Effector memory CD4-positive, alpha-beta T cell (primary cell): Measurements from ENCODE around the gene TMEM232.

ENCODE experiments used
- DNase-seq, 3 donors: peaks; one replicate each; pipeline ENCODE4 v3.0.0-alpha.2; 2020
- H3K27ac ChIP-seq: 2 replicates; pipeline ENCODE4 v1.7.0; 2013; ENCODE audit warnings: mild to moderate bottlenecking, low read length, moderate library complexity; ENCODE audit not compliant: insufficient read depth, poor library complexity, severe bottlenecking
- H3K27me3 ChIP-seq: replicated peaks from 2 replicates; pipeline ENCODE4 v1.7.0; 2013; ENCODE audit warnings: mild to moderate bottlenecking, low read length; ENCODE audit not compliant: insufficient read depth, control insufficient read depth, poor library complexity, severe bottlenecking
- H3K36me3 ChIP-seq: 2 replicates; pipeline ENCODE4 v1.7.0; 2013; ENCODE audit warnings: mild to moderate bottlenecking, low read length, moderate library complexity; ENCODE audit not compliant: control insufficient read depth, insufficient read depth
- H3K4me1 ChIP-seq: 2 replicates; pipeline ENCODE4 v1.7.0; 2013; ENCODE audit warnings: low read length, mild to moderate bottlenecking; ENCODE audit not compliant: control insufficient read depth, insufficient read depth, poor library complexity, severe bottlenecking
- H3K4me3 ChIP-seq: 2 replicates; pipeline ENCODE4 v1.7.0; 2013; ENCODE audit warnings: low read length, low read depth, mild to moderate bottlenecking; ENCODE audit not compliant: insufficient read depth, poor library complexity, severe bottlenecking
- H3K9me3 ChIP-seq: 2 replicates; pipeline ENCODE4 v1.7.0; 2013; ENCODE audit warnings: mild to moderate bottlenecking, low read length, moderate library complexity; ENCODE audit not compliant: control insufficient read depth

TMEM232 gene

DNA sequence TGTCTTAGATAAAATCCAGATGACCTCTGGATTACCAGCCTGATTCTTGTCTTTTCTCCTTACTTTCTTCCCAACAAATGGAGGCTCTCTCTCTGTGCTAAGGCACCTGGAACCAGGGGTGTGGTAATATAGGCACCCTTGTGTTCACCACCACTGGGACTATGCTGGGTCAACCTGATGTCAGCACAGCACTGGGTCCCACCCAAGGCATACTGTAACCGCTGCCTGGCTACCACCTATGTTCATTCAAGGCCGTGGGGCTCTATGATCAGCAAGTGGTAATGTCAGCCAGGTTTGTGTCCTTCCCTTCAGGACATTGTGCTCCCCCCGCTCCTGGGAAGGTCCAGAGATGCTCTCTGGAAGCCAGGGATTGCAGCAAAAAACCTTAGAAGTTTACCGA is 283.6 kb downstream of the TMEM232 start:
- no peak for DNase-seq
- no peaks in the 10 kb centered on the region for H3K36me3 ChIP-seq
- H3K27ac ChIP-seq: no peak overlapping the region
- H3K4me3 ChIP-seq: no peak overlapping the region
- H3K4me1 ChIP-seq: no peaks in the 10 kb centered on the region
- H3K27me3 ChIP-seq: no peaks in the 10 kb centered on the region
- H3K9me3 ChIP-seq: no peaks in the 10 kb centered on the region

DNA sequence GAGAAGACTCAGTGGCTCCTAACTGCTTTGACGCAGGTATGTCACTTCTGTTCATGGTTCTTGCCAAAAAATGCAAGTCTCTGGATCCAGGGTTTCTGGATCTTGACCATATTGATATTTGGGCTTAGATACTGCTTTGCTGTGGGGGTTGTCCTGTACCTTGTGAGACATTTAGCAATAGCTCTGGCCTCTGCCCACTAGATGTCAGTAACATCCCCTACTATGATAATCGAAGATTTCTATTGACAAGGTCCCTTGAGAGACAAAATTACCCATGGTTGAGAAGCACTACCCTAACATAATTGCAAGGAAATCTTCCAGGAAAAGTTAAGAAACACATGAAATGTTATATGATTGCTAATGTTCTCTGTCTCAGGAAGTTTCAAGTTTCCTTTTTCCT is 285.4 kb downstream of the TMEM232 start:
- no peak overlapping the region for H3K4me3 ChIP-seq
- H3K27me3 ChIP-seq: no peaks in the 10 kb centered on the region
- DNase-seq: no peak
- H3K4me1 ChIP-seq: no peaks in the 10 kb centered on the region
- H3K27ac ChIP-seq: no peak overlapping the region
- no peaks in the 10 kb centered on the region for H3K36me3 ChIP-seq
- H3K9me3 ChIP-seq: no peaks in the 10 kb centered on the region

GRCh38 chr5:110440058-110440457 is 286.4 kb downstream of the TMEM232 start:
- DNase-seq: no peak
- Histone ChIP-seq H3K36me3 (no peaks in the 10 kb centered on the region), H3K4me3 (no peak overlapping the region)

DNA sequence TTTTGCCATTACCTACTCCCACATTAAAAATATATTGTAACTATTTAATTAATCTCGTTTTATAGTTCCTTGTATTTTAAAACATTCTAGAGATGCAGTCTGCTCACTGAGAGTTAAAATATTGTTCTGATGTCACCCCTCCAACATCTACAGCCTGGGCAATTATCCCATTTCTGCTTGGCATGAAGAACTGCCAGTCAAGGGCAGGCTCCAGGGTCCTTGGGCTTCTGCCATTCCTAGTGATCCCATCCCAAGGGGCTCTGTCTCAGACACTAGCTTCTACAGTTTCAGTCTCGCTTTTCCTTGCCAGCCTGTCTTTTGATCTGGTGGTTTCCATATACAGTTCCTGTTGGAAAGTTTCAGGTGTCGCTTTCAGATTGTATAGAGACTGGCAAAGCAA is 287.2 kb downstream of the TMEM232 start:
- H3K4me1 ChIP-seq: no peaks in the 10 kb centered on the region
- H3K4me3 ChIP-seq: no peak overlapping the region
- no peaks in the 10 kb centered on the region for H3K9me3 ChIP-seq
- H3K36me3 ChIP-seq: no peaks in the 10 kb centered on the region
- no peak overlapping the region for H3K27ac ChIP-seq
- no peak for DNase-seq
- H3K27me3 ChIP-seq: no peaks in the 10 kb centered on the region

More at GRCh38 chr5:110440058-110440457, 286.4 kb downstream of the TMEM232 start:
- no peaks in the 10 kb centered on the region for H3K4me1 ChIP-seq
- H3K9me3 ChIP-seq: no peaks in the 10 kb centered on the region
- no peak overlapping the region for H3K27ac ChIP-seq
- no peaks in the 10 kb centered on the region for H3K27me3 ChIP-seq

GRCh38 chr5:110435207-110435606 is 291.3 kb downstream of the TMEM232 start:
- no peak for DNase-seq
- Histone ChIP-seq H3K4me1 (no peaks in the 10 kb centered on the region), H3K9me3 (no peaks in the 10 kb centered on the region), H3K27me3 (no peaks in the 10 kb centered on the region), H3K27ac (no peak overlapping the region), H3K36me3 (no peaks in the 10 kb centered on the region), H3K4me3 (no peak overlapping the region)

DNA sequence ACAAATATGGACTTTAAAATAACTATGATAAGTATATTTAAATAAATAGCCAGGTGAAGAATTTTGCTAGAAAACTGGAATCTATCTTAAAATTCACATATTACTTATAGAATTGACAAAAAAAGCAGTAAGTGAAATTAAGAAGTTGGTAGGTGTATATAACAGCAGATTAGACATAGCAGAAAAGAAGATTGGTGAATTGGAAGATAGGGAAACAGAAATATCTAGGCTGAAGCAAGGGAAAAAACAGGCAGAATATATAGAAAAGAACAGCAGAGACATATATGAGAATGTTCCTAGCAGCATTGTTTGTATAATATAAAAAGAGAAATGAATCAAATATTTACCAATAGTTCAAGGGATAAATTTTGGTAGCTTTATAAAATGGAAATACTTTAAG is 294.9 kb downstream of the TMEM232 start:
- no peak for DNase-seq
- no peak overlapping the region for H3K27ac ChIP-seq
- no peaks in the 10 kb centered on the region for H3K27me3 ChIP-seq
- H3K4me3 ChIP-seq: no peak overlapping the region
- H3K36me3 ChIP-seq: no peaks in the 10 kb centered on the region
- H3K4me1 ChIP-seq: no peaks in the 10 kb centered on the region
- no peaks in the 10 kb centered on the region for H3K9me3 ChIP-seq

DNA sequence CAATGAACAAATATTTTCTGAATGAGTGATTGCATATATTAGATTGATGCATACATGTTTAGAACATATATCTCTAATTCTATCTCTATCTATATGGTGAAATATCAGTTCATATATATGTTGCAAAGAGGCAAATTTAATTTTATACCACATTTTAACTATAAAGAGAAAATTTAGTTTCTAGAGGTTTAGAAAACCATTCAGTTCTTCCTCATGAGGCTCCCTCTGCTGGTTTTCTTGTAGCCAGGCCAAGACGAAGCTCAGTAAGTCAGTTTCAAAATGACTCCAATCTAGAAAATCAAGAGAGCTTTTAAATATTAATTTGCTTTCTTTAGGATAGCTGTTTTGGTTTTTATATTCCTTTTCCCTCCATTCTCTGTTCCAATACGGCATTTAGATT is 312.1 kb downstream of the TMEM232 start:
- H3K27me3 ChIP-seq: no peaks in the 10 kb centered on the region
- no peaks in the 10 kb centered on the region for H3K4me1 ChIP-seq
- no peak for DNase-seq
- H3K27ac ChIP-seq: no peak overlapping the region
- no peaks in the 10 kb centered on the region for H3K36me3 ChIP-seq
- H3K4me3 ChIP-seq: no peak overlapping the region
- no peaks in the 10 kb centered on the region for H3K9me3 ChIP-seq

GRCh38 chr5:110413856-110414255 is 312.6 kb downstream of the TMEM232 start:
- Histone ChIP-seq H3K27me3 (no peaks in the 10 kb centered on the region), H3K9me3 (no peaks in the 10 kb centered on the region), H3K27ac (no peak overlapping the region)

DNA sequence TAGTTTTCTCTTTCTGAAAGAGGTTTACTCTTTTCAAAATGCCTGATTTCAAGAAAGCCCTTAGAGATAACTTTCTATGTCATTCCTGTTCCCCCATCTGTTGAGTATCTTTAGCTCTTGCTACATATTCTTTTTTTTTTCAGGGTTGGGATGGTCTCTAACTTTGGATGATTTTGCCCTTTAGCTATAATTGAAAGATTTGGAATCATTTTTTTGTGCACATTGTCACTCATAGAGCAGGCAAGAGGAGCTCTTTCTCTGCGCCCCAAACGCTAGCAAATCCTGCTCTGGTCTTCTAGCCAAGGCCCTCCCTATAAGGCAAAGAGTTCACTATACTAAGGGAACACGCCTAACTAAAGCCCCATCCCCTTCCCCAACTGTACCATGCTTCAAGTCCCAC is 316.9 kb downstream of the TMEM232 start:
- H3K27ac ChIP-seq: no peak overlapping the region
- H3K36me3 ChIP-seq: no peaks in the 10 kb centered on the region
- H3K4me3 ChIP-seq: no peak overlapping the region
- no peak for DNase-seq
- H3K27me3 ChIP-seq: no peaks in the 10 kb centered on the region
- H3K9me3 ChIP-seq: no peaks in the 10 kb centered on the region
- no peaks in the 10 kb centered on the region for H3K4me1 ChIP-seq

More at GRCh38 chr5:110413856-110414255, 312.6 kb downstream of the TMEM232 start:
- Histone ChIP-seq H3K4me1 (no peaks in the 10 kb centered on the region), H3K4me3 (no peak overlapping the region), H3K36me3 (no peaks in the 10 kb centered on the region)
- DNase-seq: no peak

- Histone ChIP-seq H3K4me1 (no peaks in the 10 kb centered on the region), H3K4me3 (no peak overlapping the region), H3K36me3 (no peaks in the 10 kb centered on the region), H3K27ac (no peak overlapping the region), H3K9me3 (no peaks in the 10 kb centered on the region), H3K27me3 (no peaks in the 10 kb centered on the region)
- DNase-seq: no peak
These were observed 323.9 kb downstream of the TMEM232 start for GRCh38 chr5:110402562-110402961.

- H3K9me3 ChIP-seq: no peaks in the 10 kb centered on the region
- no peak overlapping the region for H3K4me3 ChIP-seq
- no peak for DNase-seq
- no peak overlapping the region for H3K27ac ChIP-seq
- H3K27me3 ChIP-seq: no peaks in the 10 kb centered on the region
- no peaks in the 10 kb centered on the region for H3K36me3 ChIP-seq
- no peaks in the 10 kb centered on the region for H3K4me1 ChIP-seq
These were observed 324.6 kb downstream of the TMEM232 start for GRCh38 chr5:110401881-110402280.
